Sigmoid colon (tissue), 4 donors: Measurements from ENCODE around the gene KCTD3.

Source experiments
- EP300 ChIP-seq, 4 donors: sonication (generic); formaldehyde crosslinking; IDR thresholded peaks; one replicate each; pipeline ENCODE4 v1.6.1; 2017; ENCODE audit warnings: antibody characterized with exemption in 4 of 4
- POLR2A ChIP-seq, 2 donors: fragments of 450-650 bp; IDR thresholded peaks; one replicate each; pipeline ENCODE4 v1.6.1; 2016; ENCODE audit warnings: antibody characterized with exemption in 2 of 2, mild to moderate bottlenecking in 2 of 2, moderate library complexity in 2 of 2
- POLR2AphosphoS5 ChIP-seq, 4 donors: sonication (generic); formaldehyde crosslinking; IDR thresholded peaks; one replicate each; pipeline ENCODE4 v1.6.1; 2017; ENCODE audit warnings: antibody characterized with exemption in 4 of 4
- TF ChIP-seq, protein P1 (sequence below), 4 experiments: fragments of 450-650 bp in 3 of 4; fragments of 200-600 bp in 1 of 4; IDR thresholded peaks; one replicate each; pipeline ENCODE4 v1.5.1; 2016 to 2019; ENCODE audit warnings: antibody characterized with exemption in 4 of 4, mild to moderate bottlenecking in 3 of 4, moderate library complexity in 2 of 4

GRCh38 chr1:215526147-215526845 lies 40.8 kb upstream of the KCTD3 start:
- TF ChIP-seq, protein P1, sequence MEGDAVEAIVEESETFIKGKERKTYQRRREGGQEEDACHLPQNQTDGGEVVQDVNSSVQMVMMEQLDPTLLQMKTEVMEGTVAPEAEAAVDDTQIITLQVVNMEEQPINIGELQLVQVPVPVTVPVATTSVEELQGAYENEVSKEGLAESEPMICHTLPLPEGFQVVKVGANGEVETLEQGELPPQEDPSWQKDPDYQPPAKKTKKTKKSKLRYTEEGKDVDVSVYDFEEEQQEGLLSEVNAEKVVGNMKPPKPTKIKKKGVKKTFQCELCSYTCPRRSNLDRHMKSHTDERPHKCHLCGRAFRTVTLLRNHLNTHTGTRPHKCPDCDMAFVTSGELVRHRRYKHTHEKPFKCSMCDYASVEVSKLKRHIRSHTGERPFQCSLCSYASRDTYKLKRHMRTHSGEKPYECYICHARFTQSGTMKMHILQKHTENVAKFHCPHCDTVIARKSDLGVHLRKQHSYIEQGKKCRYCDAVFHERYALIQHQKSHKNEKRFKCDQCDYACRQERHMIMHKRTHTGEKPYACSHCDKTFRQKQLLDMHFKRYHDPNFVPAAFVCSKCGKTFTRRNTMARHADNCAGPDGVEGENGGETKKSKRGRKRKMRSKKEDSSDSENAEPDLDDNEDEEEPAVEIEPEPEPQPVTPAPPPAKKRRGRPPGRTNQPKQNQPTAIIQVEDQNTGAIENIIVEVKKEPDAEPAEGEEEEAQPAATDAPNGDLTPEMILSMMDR (IDR thresholded peaks at IDR 0.05) = peak; percentile 26 to 66 (median 55)
- TF ChIP-seq POLR2AphosphoS5 (IDR thresholded peaks at IDR 0.05) (no peak), POLR2A (IDR thresholded peaks at IDR 0.05) (no peak), EP300 (IDR thresholded peaks at IDR 0.05) (no peak)
